RPMI7951 (cell line): Measurements from ENCODE around the gene ZDHHC13. TPM values are rescaled to one million over a fixed set of nuclear protein-coding genes. Genes with fewer than 3 reads are reported as not detected.
"Not testable (repeated sequence)": the region's sequence is repeated elsewhere in the genome, so short reads cannot be mapped to it uniquely, and the experiment has no call there.

Experiments
- DNase-seq: peaks from one replicate; pipeline ENCODE4 v3.0.0-alpha.2; 2012; ENCODE audit warnings: low read depth
- total RNA-seq: library from RNA; depleted of rRNA; stranded (reverse); fragments of >200 nt; shearing (Covaris generic); gene quantifications from 2 replicates; pipeline ENCODE4 v1.2.3, GENCODE V29; 2014

ZDHHC13 gene
- total RNA-seq, 1 experiment from 2014 or later = 20.1 TPM

- DNase-seq = no peak
These were observed 16.1 kb upstream of the ZDHHC13 start for GRCh38 chr11:19100885-19101284.

DNA sequence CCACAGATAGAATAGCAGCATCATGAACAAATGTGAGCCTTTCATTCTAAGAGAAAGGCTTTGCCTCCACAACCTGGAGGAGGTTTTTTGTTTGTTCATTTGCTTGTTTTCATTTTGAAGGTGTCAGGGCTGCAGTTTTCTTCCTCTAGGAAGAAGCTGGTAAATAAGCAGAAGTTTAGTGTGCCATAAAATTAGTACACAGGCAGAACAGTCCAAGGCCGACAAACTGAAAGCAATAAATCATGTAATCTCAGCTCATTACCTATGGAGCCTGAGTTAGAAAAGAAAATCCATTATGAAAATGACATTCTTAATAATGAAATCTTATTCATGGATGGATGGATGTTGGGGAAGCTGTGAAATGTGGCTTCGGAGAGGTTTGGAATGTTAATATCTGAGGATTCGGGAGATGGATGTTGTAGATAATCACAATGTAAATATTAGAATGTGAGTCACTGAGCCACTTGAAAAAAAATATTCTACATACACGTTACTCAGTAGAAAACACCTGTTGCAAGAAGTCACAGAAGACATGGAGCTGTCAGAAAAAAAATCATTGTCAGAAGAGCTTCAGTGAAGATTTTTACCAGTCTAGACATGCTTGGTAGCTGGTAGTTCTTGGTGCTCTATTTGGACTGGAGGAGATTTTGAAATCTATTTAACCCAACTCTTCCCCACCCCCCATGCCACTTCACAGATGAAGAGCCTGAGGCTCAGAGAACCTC is 15.0 kb upstream of the ZDHHC13 start:
- DNase-seq = no peak

- no peak for DNase-seq
These were observed 14.5 kb upstream of the ZDHHC13 start for GRCh38 chr11:19102521-19102900.

DNA sequence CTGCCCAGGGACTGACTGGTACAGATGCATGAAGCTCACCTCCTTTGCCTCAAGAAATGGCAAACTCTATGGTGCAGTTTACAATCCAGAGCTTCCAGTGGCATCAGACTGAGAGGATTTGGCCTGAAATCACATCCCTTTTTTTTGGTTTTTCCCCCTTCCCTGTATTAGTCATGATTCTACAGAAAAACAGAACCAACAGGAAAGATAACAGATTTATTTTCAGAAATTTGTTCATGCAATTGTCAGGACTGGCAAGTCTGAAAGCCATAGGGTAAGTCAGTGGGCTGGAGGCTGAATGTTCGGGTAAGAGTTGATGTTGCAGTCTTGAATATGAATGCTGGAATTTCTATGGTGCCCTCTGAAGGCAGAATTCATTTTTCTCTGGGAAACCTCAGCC is 12.0 kb upstream of the ZDHHC13 start:
- no peak for DNase-seq

- no peak for DNase-seq
These were observed 9.8 kb upstream of the ZDHHC13 start for GRCh38 chr11:19107125-19107524.

- no peak for DNase-seq
These were observed 6.7 kb upstream of the ZDHHC13 start for GRCh38 chr11:19110295-19110694.

GRCh38 chr11:19111809-19112208 is 5.2 kb upstream of the ZDHHC13 start:
- DNase-seq = no peak

- no peak for DNase-seq
These were observed 545 bp upstream of the ZDHHC13 start for GRCh38 chr11:19116276-19116970.

GRCh38 chr11:19117760-19118097 is 761 bp downstream of the ZDHHC13 start:
- peak; percentile 22 for DNase-seq

- peak; percentile 26 for DNase-seq
These were observed 4.7 kb downstream of the ZDHHC13 start for GRCh38 chr11:19121646-19122045.

DNA sequence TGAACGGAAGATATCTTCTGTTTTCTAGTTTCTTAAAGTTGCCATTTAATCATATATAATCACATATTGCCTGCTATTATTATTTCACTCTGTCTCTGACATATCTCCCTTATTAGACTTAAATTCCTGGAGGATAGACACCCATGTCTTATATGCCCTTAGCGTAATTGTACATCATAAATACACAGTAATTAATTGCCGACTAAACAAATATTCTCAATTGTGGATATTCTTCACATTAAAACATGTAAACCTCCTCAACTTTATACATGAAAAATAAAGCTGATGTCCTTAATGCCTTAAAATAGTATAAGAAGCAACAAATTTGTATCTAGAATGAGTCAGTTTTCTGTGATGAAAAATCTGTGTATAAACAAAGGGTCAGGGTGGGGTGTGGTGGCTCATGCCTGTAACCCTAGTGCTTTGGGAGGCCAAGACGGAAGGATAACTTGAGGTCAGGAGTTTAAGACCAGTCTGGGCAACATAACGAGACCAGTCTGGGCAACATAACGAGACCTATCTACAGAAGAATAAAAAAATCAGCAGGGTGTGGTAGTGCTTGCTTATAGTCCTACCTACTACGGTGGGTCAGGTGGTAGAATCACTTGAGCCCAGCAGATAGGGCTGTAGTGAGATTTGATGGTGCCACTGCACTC is 6.1 kb downstream of the ZDHHC13 start:
- no peak for DNase-seq

GRCh38 chr11:19126562-19127325 is 9.8 kb downstream of the ZDHHC13 start:
- DNase-seq = not testable (repeated sequence)

DNA sequence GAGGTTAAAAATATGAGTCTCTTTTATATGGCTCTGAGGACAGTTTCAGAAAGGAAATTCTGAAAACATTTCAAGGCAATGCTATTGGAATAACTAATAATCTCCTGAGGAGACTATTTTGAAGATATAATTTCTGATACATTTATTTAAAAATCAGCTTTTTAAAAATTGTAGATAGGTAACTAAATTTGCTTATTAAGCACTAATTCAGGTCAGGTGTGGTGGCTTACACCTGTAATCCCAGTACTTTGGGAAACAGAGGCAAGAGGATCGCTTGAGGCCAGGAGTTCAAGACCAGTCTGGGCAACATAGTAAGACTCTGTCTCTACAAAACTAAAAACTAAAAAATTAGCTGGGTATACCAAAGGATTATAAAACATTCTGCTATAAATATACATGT is 17.0 kb downstream of the ZDHHC13 start:
- DNase-seq = no peak

DNA sequence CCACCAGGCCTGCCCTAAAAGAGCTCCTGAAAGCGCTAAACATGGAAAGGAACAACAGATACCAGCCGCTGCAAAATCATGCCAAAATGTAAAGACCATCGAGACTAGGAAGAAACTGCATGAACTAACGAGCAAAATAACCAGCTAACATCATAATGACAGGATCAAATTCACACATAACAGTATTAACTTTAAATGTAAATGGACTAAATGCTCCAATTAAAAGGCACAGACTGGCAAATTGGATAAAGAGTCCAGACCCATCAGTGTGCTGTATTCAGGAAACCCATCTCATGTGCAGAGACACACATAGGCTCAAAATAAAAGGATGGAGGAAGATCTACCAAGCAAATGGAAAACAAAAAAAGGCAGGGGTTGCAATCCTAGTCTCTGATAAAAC is 19.9 kb downstream of the ZDHHC13 start:
- not testable (repeated sequence) for DNase-seq

GRCh38 chr11:19145319-19145718 is 28.4 kb downstream of the ZDHHC13 start:
- DNase-seq = no peak

GRCh38 chr11:19156892-19157291 is 39.9 kb downstream of the ZDHHC13 start:
- DNase-seq = no peak

DNA sequence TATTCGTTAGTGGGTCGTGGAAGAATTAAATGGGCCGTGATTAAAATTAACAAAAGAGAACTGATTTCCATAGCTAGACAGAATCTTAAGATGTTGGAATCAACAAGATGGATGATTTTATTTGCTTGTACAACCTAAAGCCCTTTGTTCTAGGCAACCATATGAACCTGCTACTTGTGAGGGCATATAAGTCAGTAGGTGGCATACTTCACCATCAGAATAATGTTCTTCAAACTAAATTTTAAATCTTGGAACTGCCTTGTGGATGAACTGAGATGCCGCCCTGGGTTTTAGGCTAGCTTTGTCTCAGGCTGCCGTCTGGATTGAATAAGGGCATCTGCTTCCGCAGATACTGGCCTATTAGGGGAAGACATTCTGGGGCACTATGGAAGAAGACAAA is 43.9 kb downstream of the ZDHHC13 start:
- DNase-seq = no peak

DNA sequence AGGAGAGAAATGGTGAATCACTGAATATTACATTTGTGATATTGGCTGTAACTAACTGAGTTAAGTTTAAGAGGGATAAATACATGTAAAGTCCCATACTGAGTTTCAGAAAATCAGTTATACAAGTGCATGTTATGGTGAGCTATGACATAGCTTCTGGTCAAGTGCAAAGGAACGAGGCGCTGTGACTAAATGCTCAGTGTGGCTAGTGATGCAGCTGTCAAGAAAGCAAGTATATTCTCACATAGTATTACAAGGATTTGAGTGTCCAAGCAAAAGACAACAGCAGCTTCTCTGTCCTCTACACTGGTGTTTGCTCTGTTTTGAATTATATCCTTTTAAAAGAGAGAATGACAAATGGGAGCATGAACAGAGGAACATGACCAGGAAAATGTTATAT is 44.7 kb downstream of the ZDHHC13 start:
- DNase-seq = no peak

- no peak for DNase-seq
These were observed 46.1 kb downstream of the ZDHHC13 start for GRCh38 chr11:19162951-19163505.

GRCh38 chr11:19163617-19164016 is 46.6 kb downstream of the ZDHHC13 start:
- no peak for DNase-seq

DNA sequence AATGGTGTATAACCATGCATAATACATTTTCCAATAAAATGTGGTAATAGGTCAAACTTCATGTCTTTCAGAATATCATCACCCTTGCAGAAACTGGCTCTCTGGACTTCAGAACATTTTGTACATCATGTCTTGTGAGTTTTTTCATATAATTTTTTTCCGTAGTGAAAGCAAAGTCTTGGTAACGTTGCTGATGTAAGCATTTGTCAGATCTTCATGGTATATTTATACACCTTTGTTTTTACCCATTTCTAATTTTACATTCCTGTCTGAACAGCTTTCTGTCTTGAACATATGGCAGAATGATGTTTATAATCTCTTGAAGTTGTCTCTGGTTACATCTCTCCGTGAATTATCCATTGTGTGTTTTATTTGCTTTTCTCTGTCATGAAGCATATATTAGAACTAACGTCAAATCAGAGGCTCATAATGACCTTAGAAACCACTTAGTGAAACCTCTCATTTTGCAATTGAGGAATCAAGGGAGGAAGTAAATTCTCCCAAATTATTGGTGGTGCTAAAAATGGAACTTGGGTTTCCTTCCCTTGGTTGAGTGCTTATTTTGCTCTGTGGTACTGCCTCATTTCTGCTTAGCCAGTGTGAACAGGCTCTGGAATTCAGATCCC is 47.4 kb downstream of the ZDHHC13 start:
- DNase-seq = no peak

DNA sequence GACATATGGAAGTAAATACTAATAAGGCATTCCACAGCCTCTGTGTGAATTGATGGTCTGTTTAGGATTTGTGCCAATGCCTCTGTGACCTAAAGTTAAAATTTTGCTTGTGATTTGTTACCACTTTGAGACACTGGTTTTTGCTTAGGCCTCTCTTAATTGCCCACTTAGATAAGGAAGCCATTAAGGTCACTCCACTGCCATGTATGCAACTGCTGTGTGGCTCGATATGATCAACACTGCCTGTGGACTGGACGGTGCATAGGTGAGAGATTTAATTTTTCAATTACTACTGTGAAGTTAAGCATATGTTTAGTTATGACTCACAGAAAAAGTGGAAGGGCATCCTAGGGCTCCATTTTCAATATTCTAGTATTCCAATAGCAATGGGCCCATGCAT is 47.9 kb downstream of the ZDHHC13 start:
- no peak for DNase-seq
